Measurements from ENCODE around the gene IFITM1.

- TF ChIP-seq POLR2AphosphoS5 (IDR thresholded peaks at IDR 0.05; ENCODE audit: low read depth, low read length) (no peak), POLR2A (IDR thresholded peaks at IDR 0.05; ENCODE audit: low read depth, low read length) (no peak), TAF1 (IDR thresholded peaks at IDR 0.05; ENCODE audit: low read depth, low read length) (no peak), PAX5 (IDR thresholded peaks at IDR 0.05; ENCODE audit: insufficient read depth, low read length, severe bottlenecking) (no peak)
These were observed 17.4 kb upstream of the IFITM1 start for GRCh38 chr11:296171-297050.

Measured in GM12891 (cell line).